OCI-LY1 (cell line): ENCODE measurements around the gene CHMP6.

Experiments
- EZH2 ChIP-seq: fragments of 200-600 bp; sonication (generic), shearing (Covaris generic); IDR thresholded peaks from 2 replicates; pipeline ENCODE4 v1.8.0; 2017; ENCODE audit warnings: borderline replicate concordance, mixed run types, mild to moderate bottlenecking, antibody characterized with exemption, low read length, moderate library complexity, mixed read lengths
- TF ChIP-seq, protein P1 (sequence below): fragments of 200-600 bp; sonication (generic), shearing (Covaris generic); IDR thresholded peaks from 2 replicates; pipeline ENCODE4 v1.5.1; 2017; ENCODE audit warnings: mild to moderate bottlenecking, antibody characterized with exemption, low read length, moderate library complexity, mixed read lengths

GRCh38 chr17:81034168-81034777 is 42.6 kb downstream of the CHMP6 start:
- TF ChIP-seq, protein P1, sequence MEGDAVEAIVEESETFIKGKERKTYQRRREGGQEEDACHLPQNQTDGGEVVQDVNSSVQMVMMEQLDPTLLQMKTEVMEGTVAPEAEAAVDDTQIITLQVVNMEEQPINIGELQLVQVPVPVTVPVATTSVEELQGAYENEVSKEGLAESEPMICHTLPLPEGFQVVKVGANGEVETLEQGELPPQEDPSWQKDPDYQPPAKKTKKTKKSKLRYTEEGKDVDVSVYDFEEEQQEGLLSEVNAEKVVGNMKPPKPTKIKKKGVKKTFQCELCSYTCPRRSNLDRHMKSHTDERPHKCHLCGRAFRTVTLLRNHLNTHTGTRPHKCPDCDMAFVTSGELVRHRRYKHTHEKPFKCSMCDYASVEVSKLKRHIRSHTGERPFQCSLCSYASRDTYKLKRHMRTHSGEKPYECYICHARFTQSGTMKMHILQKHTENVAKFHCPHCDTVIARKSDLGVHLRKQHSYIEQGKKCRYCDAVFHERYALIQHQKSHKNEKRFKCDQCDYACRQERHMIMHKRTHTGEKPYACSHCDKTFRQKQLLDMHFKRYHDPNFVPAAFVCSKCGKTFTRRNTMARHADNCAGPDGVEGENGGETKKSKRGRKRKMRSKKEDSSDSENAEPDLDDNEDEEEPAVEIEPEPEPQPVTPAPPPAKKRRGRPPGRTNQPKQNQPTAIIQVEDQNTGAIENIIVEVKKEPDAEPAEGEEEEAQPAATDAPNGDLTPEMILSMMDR, result no peak
- no peak for TF ChIP-seq EZH2
